HG03095 (cell line): ENCODE results near the gene SRPRB.
"Not testable (repeated sequence)": the region's sequence is repeated elsewhere in the genome, so short reads cannot be mapped to it uniquely, and the experiment has no call there.

Source experiments
- ATAC-seq: cut with Tn5 transposase; IDR thresholded peaks from one replicate; pipeline ENCODE4 v1.9.1; 2021; ENCODE audit warnings: moderate library complexity; ENCODE audit not compliant: unreplicated experiment

SRPRB gene

DNA sequence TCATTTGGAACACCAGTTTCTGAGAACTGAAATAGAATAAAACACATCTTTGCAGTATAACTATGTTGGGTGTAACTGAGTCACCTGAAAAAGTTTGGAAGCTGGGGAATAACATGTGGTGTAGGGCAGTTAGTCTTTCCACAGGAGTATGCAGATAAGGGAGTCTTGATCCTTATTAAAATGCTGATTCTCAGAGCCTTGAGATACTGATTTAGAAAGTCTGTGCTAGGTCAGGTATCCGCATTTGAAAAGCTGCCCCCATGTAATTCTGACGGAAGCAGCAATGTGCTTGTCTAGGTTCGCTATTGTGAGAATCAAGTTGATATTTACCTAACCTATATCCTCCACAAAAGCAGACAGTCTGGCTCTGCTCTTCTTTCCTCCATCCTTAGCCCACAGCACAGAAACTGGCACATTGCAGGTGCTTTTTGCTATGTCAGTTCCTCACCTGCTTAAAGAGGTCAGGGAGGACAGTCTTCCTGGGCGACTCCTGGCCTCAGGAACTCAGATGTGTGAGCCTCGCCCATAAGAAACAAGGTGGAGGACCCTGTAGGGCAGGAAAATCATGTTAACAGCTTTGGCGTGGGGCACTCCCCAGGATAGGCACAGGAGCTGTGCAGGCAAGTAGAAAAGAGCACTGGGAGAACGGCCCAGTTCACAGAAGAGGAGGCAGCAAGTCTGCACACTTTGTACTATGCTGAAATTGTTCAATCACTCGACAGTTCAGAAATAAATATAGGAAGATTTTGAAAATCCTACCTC lies 27.6 kb upstream of the SRPRB start:
- ATAC-seq: no peak

DNA sequence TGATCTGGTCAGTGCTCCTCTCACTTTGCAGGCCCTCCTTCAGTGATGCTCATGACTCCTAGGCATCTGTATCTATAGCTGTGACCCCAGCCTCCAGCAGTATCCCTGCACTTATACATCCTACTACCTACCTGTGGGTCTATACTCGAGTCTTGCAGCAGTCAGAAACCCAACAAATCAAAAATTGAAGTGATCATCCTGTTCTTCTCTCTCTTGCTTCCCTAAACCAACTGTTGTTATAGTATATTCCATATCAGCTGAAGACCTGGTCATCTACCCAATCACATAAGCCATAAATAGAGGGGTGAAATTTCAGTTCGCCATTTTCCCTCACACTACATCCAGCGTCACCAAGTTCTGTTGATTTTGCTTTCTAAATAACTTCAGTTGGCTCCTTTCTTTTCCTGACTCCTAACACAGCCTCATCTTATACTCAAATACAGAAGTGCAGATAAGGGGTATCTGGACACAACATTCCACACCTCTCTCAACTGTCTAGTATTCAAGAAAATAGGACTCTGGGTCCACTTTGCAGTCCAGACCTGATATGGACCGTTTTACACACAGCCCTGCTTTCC lies 25.9 kb upstream of the SRPRB start:
- ATAC-seq: no peak

DNA sequence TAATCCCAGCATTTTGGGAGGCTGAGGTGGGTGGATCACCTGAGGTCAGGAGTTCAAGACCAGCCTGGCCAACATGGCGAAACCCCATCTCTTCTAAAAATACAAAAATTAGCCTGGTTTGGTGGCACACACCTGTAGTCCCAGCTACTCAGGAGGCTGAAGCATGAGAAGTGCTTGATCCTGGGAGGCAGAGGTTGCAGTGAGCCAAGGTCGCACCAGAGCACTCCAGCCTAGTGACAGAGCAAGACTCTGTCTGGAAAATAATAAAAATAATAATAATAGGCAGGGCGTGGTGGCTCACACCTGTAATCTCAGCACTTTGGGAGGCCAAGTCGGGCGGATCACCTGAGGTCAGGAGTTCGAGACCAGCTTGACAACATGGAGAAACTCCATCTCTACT lies 24.9 kb upstream of the SRPRB start:
- ATAC-seq: not testable (repeated sequence)

DNA sequence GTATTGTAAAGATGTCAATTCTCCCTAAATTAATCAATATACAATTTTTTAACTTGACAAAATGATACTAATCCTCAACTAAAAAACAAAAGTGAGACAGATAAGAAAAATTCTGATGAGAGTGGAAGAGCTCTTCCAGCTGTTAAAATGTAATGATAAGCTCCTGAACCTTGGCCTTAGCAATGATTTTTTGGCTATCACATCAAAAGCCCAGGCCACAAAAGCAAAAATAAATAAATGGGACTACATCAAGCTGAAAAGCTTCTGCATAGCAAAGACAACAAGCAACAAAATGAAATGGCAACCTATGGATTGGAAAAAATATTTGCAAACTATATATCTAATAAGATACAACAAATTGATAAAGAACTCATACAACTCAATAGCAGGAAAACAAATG lies 24.0 kb upstream of the SRPRB start:
- no peak for ATAC-seq

DNA sequence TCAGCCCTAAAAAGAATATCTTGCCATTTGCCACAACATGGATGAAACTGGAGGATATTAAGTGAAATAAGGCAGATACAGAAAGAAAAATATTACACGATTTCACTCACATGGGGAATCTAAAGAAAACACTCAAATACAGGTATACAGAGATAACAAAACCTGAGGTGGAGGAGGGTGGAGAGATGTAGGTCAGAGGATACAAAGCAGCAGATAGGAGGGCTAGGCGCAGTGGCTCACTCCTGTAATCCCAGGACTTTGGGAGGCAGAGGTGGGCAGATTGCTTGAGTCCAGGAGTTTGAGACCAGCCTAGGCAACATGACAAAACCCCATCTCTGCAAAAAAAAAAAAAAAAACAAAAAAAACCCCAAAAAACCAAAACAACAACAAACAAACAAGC lies 23.2 kb upstream of the SRPRB start:
- ATAC-seq: no peak

DNA sequence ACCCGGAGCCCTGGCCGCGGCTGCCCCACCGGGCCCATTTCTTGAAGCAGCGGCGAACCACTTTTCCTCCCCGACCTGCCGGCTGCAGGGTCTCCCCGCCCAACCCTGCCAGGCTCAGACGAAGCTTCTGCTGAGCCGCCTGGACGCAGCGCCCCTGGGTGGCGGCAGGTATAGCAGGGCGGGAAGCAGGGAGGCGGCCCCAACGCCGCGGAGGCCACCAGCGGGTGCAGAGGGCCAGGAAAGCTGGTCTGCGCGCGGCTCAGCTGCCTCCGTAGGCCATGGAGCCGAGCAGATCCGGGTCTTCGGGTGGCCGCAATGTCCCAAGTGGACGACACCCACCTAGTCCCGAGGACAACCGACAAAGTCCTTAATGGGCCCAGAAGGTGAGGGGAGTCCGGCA lies 21.9 kb upstream of the SRPRB start:
- ATAC-seq: no peak

DNA sequence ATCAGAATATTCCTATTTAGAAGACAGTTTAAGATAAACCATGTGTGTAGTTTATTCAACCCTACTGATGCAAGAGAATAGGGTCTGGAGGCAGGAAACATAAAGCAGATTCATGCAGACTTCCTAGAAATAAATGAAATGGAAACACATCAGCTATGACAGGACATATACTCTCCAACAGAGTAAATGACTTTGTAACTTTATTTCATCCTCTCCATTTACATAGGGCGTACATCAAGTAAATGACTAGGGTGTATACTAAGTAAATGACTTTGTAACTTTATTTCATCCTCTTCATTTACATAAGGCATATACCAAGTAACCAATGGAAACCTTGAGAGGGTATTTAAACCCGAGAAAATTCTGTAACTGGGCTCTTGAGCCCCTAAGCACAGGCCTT lies 17.6 kb upstream of the SRPRB start:
- ATAC-seq: no peak

DNA sequence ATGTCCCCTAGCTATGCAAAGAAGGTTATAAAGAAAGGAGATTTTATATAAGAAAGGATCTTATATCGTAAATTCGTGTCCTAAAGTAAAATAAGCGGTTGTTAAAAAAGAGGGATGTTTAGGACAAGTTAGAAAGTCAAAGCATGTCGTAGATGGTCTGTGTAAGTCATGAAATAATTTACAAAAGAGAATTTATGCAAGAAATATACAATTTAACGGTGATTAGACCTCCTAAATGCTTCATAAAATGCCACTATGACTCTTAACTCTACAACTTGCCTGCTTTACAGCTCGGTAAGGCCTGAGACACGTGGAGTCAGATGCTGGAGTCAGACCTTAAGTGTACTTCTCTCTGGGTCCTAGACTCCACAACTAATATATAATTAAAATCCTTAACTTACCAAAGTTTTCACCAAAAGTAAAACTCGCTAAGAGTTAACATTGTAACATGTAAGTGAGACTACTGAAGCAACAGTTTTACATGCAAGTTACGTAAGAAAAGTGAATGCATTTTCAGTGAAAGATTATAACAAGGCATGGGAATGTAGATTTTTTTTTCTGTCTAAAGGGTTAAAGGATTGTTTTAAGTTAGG lies 13.3 kb upstream of the SRPRB start:
- ATAC-seq: no peak

DNA sequence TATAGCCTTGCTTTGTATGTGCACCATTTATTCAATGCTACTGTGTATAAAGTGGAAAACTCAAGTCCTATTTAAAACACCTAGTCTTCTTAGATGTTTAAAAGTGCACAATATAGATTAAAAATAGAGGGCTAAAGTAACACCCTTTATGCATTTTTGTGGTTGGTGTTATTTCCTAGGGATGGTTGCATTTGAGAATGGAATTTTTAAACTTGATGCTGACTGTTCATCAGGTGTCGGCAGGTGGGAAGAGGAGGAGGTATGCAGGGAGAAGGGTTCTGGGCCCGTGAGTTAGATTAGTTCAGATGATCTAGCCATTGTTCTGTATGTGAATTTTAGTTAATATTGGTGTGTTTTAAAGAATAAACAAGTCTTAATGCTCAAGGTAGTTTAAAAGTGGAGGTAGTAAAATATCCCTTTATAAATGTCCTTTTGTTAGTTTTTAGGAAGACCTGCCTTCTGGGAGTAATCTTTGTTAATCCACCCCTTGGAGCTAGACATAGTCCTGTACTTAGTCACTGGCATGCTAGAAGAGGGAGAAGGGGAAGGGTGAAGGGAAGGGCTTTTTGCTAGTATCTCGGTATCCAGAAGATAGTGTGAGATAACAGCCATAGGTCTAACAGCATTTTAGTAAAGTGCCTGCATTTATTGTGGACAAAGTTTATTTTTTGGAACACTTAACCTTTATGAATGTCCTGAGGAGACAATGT lies 8.1 kb upstream of the SRPRB start:
- ATAC-seq: no peak

DNA sequence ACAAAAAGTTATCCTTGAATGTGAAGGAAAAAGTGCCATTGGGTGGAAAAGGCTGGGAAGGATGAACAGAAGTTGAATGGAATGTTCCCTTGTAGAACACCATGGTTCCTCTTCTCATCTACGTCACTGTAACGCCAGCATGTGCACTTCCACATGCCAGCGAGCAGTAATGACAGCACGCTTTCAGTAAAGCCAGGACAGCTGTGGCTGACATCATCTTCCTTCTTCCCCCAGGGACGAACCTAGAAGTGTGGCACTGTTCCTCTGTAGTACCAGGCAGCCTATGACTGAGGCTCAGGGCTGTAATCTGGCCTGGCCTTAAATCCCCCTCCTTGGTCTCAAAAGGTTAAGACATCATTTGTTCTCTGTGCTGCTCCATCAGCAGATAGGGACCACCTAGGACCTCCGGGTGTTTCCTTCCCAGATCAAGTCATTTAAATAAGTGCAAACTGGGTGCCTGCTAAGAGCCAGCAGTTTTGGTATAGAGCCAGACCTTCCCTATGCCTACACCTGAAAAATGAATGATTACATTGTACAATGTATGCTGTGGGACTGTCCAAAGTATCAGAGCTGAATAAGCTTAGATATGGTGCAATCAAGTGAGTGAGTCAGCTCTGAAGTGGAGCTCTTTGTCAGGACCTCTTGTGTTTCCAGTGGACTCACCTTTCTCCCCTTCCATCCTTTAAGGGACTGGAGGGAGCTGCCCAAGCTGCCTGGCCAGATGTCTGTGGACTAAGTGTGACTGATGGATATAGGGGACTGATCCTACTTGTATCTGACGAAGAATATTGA lies 5.6 kb upstream of the SRPRB start:
- no peak for ATAC-seq

DNA sequence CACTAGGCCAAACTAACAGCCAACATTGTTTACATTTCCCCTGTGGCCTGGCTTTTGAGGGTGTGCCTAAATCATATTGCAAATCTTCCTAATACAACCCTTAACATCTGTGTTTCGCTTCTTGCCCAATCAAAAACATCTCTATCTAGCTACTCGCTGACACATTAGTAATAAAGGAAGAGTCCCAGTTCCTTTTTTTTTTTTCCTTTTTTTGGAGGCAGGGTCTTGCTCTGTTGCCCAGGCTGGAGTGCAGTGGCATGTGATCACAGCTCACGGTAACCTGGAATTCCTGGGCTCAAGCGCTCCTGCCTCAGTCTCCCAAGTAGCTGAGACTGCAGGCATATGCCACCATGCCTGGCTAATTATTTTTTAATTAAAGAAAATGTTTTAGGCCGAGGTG lies 2.1 kb upstream of the SRPRB start:
- ATAC-seq: no peak

DNA sequence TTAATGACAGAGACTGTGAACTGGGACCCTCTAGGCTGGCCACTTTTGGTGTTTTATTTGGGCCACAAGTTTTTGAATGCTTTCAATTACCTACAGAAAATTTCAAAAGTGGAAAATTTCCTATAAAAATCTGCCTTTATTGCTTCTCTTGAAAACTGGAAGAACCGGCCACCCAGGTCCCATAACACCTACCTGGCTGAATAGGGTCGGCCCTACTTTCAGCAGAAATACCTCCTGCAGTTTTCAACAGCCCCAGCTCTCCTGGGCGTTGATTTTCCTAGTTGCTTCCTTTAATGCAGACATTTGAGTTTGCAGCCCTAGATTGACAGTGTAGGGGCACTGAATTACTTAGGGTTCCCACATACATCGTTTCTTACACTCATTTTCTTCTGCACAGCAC lies 719 bp upstream of the SRPRB start:
- ATAC-seq: no peak

DNA sequence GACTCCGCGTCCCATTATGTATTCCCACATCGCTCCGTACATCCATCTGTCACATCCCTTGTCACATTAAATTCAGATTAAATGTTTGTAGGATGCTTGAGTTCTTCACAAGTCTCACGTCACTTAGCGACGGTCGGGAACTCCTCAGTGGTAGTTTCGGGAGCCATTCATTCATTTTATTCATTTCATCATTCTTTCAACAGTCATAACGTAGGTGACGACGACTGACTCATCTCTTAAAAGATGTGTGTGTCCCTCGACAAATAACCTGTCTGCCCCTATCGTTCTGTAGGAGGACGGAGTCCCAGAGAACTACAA lies 272 bp upstream of the SRPRB start:
- no peak for ATAC-seq

DNA sequence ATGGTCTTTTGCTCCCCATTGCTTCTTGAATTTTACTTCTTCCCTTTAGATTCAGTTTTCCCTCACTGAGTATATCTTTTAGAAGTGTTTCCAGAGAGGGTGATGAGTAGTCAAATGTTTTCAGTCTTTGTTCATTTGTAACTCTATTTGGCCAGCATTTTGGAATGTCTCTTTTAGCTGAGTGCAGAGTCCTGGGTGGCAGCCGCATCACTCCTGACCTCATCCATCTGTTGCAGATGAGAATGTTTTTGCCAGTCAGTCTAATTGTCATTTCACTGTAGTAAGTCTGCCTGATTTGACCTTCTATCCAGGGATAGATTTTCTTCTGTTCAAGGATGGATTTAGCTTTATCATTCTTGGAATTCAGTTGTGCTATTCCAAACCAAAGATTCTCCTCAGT lies 7.3 kb downstream of the SRPRB start:
- ATAC-seq: no peak

DNA sequence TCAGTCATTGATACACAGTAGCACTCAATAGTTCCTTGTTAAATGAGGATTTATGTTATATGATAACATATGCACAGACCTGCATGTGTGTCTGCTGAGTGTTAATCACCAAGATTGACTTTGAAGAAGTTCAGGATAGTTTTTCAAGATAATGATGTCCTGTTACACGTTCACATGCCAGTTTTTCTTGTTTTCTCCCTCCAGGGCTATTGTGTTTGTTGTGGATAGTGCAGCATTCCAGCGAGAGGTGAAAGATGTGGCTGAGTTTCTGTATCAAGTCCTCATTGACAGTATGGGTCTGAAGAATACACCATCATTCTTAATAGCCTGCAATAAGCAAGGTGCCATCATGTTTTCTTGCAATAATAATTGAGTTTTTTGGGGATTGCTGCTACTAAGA lies 9.8 kb downstream of the SRPRB start:
- ATAC-seq: no peak

DNA sequence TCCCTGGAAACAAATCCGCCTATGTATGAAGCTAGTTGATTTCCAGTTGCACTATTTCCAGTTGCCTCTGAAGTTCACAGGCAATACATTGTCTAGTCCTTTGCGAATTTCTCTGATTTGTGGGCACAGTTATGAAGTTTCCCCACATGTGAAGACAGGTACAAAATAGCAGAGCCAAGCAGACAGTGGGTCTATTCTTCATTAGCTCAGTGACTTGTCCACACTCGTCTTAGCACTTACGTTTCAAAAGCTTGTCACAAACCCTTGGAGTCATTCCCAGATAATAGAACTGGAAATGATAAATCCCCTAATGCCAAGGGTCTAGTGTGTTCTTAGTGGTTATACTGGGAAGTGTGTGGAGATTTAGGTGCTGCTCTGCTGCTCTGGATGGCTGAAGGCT lies 14.5 kb downstream of the SRPRB start:
- no peak for ATAC-seq

DNA sequence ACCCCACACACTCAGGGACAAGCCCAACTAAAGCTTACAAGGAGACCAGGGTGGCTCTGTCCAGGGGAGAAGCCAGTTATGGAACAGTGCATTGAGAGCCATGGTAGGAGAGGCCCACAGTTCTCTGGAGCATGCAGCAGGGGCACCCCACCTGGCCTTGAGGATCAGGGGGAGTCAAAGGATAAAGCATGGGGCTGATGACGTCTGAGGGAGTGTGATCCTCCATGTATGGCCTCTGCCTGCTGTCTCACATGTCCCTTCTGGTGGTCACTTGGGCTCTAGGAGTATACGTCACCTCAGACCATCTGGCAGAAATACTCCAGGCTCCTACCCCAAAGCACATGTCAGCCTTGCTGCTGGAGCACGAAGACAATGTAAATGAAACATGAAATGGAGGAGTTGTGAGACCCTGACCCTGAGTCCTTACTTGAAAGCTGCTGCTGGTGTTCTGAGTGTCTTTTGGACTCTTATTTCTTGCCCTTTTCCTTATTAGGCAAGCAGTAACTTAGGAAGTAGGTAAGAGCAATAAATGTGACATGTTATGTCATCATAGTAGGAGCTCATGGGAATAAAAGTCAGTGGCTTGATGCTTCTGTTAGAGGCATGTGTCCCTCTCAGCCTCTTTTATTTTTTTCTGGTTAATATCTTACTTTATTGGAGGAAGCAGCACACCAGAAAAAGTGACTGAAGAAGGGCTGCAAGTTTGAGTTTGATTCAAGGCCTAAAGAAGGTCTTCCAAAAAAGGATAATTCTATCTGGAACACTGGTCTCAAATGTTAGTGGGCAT lies 15.5 kb downstream of the SRPRB start:
- no peak for ATAC-seq

DNA sequence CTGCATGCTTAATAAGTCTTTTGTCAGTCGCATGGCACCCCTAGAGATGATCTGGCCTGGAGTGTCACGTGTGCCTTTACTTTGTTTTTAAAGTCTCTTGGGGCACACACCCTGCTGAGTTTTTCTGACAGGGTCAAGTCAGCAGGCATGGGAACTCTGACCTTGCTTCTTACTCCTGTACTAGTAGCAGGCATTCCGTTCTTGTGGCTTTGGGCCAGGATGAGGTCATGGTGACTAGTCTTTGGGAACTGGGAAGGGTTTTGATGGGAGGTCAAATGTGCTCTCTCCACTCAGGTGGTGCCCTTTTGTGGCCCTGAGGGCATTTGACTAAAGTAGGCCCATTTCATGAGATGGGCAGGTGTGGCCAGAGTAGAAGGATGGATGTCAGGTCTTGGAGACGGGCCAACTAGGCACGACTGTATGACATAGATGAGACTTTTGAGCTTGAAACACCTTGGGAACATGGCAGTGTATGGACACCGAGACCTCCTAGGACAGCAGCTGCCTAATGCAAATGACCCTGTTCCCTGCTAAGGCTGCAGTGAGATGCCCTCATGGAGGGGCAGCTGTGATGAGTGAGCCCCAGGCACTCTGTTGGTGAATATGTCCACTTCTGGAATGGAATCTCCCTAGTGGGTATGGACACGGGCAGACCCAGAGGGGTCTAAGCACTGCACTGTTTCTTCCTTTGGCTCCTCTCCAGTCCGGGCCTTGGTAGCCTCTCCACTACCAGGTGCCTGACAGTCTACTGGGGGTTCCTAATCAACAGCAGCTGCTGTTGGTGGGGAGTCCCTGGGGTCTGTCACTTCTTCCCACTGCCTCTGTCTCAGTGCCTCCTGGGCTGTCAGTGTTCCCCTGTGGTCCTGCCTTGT lies 16.4 kb downstream of the SRPRB start:
- ATAC-seq: no peak

DNA sequence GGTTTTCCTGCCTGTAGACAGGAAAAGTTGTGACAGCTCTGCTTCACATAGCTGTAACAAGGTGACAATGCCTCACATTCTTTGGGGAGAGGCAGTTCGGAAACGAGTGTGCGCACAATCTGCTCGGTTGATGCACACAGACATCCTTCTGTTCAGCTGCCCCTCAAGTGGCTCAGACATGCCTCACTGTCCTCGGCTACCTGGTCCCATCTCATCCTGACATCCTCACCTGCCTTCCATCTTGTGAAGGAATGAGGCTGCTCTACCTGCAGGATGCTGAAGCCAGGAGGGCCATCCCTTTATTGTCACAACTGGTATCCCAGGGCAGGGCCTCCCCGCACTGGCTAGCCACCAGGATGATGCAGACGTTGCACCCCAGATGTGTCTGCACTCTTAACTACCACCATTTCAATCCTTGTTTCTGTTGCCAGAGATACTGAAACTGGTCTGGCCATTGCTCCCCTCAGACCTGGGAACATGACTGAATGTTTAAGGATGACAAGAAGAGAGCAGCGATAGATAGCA lies 19.4 kb downstream of the SRPRB start:
- ATAC-seq: no peak
